Measurements from ENCODE around the gene TMEM54. TPM values are rescaled to one million over a fixed set of nuclear protein-coding genes. Genes with fewer than 3 reads are reported as not detected.
A peak's percentile ranks its signal among the peaks of the same experiment; 100 is the strongest.

The TMEM54 gene
- total and polyA plus RNA-seq, 9 of the 15 experiments (the other 6 are each of a cell fraction or from before 2014, with no cell fraction given), result 1.00 to 16.2 (median 8.2) TPM

- peak; percentile 99 for TF ChIP-seq FOXP4 (CRISPR knock-in tag; IDR thresholded peaks at IDR 0.05; ENCODE audit: borderline replicate concordance)
- TF ChIP-seq, protein P1, sequence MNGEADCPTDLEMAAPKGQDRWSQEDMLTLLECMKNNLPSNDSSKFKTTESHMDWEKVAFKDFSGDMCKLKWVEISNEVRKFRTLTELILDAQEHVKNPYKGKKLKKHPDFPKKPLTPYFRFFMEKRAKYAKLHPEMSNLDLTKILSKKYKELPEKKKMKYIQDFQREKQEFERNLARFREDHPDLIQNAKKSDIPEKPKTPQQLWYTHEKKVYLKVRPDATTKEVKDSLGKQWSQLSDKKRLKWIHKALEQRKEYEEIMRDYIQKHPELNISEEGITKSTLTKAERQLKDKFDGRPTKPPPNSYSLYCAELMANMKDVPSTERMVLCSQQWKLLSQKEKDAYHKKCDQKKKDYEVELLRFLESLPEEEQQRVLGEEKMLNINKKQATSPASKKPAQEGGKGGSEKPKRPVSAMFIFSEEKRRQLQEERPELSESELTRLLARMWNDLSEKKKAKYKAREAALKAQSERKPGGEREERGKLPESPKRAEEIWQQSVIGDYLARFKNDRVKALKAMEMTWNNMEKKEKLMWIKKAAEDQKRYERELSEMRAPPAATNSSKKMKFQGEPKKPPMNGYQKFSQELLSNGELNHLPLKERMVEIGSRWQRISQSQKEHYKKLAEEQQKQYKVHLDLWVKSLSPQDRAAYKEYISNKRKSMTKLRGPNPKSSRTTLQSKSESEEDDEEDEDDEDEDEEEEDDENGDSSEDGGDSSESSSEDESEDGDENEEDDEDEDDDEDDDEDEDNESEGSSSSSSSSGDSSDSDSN (IDR thresholded peaks at IDR 0.05; ENCODE audit: borderline replicate concordance in 1 of 2, low read depth in 2 of 2, low read length in 2 of 2), result 0 out of 4 replicates have a peak, but pooled peaks of 1 of the 2 experiments have one; percentile 29
- TF ChIP-seq TFAM (CRISPR knock-in tag; conservative IDR thresholded peaks at IDR 0.05), result no peak
- TF ChIP-seq, protein P2, sequence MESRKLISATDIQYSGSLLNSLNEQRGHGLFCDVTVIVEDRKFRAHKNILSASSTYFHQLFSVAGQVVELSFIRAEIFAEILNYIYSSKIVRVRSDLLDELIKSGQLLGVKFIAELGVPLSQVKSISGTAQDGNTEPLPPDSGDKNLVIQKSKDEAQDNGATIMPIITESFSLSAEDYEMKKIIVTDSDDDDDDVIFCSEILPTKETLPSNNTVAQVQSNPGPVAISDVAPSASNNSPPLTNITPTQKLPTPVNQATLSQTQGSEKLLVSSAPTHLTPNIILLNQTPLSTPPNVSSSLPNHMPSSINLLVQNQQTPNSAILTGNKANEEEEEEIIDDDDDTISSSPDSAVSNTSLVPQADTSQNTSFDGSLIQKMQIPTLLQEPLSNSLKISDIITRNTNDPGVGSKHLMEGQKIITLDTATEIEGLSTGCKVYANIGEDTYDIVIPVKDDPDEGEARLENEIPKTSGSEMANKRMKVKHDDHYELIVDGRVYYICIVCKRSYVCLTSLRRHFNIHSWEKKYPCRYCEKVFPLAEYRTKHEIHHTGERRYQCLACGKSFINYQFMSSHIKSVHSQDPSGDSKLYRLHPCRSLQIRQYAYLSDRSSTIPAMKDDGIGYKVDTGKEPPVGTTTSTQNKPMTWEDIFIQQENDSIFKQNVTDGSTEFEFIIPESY (CRISPR knock-in tag; IDR thresholded peaks at IDR 0.05), result peak; percentile 97
- no peak for TF ChIP-seq ZNF778 (CRISPR knock-in tag; IDR thresholded peaks at IDR 0.05)
- TF ChIP-seq ZNF140 (CRISPR knock-in tag; IDR thresholded peaks at IDR 0.05), result no peak
- peak; percentile 93; the same call in 1 of the 2 replicates for TF ChIP-seq IRF2 (CRISPR knock-in tag; IDR thresholded peaks at IDR 0.05)
- TF ChIP-seq, protein P3, sequence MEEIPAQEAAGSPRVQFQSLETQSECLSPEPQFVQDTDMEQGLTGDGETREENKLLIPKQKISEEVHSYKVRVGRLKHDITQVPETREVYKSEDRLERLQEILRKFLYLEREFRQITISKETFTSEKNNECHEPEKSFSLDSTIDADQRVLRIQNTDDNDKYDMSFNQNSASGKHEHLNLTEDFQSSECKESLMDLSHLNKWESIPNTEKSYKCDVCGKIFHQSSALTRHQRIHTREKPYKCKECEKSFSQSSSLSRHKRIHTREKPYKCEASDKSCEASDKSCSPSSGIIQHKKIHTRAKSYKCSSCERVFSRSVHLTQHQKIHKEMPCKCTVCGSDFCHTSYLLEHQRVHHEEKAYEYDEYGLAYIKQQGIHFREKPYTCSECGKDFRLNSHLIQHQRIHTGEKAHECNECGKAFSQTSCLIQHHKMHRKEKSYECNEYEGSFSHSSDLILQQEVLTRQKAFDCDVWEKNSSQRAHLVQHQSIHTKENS (CRISPR knock-in tag; IDR thresholded peaks at IDR 0.05), result no peak
- no peak for TF ChIP-seq NFE2 (IDR thresholded peaks at IDR 0.05; ENCODE audit: low read depth)
- TF ChIP-seq U2AF1 (optimal IDR thresholded peaks at IDR 0.05; ENCODE audit: low read depth, low read length), result no peak
- TF ChIP-seq, protein P4, sequence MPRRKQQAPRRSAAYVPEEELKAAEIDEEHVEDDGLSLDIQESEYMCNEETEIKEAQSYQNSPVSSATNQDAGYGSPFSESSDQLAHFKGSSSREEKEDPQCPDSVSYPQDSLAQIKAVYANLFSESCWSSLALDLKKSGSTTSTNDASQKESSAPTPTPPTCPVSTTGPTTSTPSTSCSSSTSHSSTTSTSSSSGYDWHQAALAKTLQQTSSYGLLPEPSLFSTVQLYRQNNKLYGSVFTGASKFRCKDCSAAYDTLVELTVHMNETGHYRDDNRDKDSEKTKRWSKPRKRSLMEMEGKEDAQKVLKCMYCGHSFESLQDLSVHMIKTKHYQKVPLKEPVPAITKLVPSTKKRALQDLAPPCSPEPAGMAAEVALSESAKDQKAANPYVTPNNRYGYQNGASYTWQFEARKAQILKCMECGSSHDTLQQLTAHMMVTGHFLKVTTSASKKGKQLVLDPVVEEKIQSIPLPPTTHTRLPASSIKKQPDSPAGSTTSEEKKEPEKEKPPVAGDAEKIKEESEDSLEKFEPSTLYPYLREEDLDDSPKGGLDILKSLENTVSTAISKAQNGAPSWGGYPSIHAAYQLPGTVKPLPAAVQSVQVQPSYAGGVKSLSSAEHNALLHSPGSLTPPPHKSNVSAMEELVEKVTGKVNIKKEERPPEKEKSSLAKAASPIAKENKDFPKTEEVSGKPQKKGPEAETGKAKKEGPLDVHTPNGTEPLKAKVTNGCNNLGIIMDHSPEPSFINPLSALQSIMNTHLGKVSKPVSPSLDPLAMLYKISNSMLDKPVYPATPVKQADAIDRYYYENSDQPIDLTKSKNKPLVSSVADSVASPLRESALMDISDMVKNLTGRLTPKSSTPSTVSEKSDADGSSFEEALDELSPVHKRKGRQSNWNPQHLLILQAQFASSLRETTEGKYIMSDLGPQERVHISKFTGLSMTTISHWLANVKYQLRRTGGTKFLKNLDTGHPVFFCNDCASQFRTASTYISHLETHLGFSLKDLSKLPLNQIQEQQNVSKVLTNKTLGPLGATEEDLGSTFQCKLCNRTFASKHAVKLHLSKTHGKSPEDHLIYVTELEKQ (CRISPR knock-in tag; IDR thresholded peaks at IDR 0.05), result 0 out of 2 replicates have a peak, but pooled peaks have one; percentile 23
- TF ChIP-seq ZNF175 (CRISPR knock-in tag; IDR thresholded peaks at IDR 0.05; ENCODE audit: low read depth), result peak; percentile 88
- no peak for TF ChIP-seq PHF21A (IDR thresholded peaks at IDR 0.05; ENCODE audit: borderline replicate concordance, low read depth)
These were observed 15.0 kb downstream of the TMEM54 start, which contains the start of gene HPCA (continued) for GRCh38 chr1:32886004-32886827.

All from K562 (cell line).